Epithelial cell of proximal tubule (primary cell): Measurements from ENCODE around the gene MRPL12. TPM values are rescaled to one million over a fixed set of nuclear protein-coding genes. Genes with fewer than 3 reads are reported as not detected.

Experiments used
- DNase-seq: peaks from one replicate; pipeline ENCODE4 v3.0.0-alpha.2; 2011; ENCODE audit warnings: low read depth
- H3K4me3 ChIP-seq: 2 replicates; pipeline ENCODE4 v1.5.1; 2011; ENCODE audit warnings: low read depth, mild to moderate bottlenecking, low read length
- CTCF ChIP-seq: conservative IDR thresholded peaks from 2 replicates; pipeline ENCODE4 v1.5.1; 2012; ENCODE audit warnings: low read depth, mild to moderate bottlenecking, low read length
- total RNA-seq: library from RNA; depleted of rRNA; stranded (reverse); fragments of >200 nt; gene quantifications from 2 replicates; pipeline ENCODE4 v1.2.3, GENCODE V29; 2015

MRPL12 gene
- total RNA-seq, 1 donor from 2014 or later = 127 TPM

GRCh38 chr17:81662002-81662401 lies 41.2 kb upstream of the MRPL12 start:
- no peak for TF ChIP-seq CTCF
- DNase-seq = no peak
- H3K4me3 ChIP-seq = no peak overlapping the region

GRCh38 chr17:81664051-81664470 lies 39.1 kb upstream of the MRPL12 start:
- TF ChIP-seq CTCF = no peak
- H3K4me3 ChIP-seq = no peak overlapping the region
- no peak for DNase-seq

DNA sequence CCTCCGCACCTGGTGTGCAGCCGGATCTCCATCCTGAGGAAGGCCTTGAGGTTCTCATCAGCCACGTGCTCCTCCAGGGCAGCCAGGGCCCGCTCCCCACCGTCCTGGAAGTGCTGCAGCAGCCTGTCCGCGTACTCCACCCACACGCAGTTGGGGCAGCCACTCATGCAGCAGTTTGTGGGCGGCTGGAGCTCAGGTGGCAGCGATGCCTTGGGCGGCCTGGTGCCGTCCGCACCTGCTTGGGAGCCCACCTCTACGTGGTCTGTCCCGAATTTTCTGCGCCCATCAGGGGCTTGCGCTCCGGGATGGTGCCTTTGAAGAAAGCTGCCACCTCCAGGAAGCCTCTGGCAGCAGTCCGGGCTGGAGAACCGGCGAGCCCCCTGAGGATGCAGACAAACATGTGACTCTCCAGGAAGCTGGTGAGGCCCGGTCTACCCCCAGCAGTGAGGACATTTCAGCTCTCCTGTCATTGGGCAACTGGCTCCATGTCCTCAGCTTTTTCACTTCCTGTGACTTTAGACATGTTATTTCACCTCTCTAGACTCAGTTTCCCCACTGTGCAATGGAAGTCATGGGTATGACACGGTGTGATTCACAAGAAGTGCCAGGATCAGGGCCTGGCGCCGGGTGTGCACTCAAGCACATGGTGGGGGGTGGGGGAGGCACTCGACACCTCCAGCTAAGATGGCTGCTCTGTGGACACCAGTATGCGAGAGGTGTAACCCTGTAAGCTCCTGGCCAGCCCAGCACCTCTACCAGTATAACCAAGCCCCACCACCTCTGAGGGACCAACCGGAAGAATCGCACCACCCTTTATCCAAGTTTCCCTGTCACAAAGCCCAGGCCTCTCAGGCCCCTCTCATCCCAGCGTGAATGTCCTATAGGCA lies 37.7 kb upstream of the MRPL12 start:
- no peak for DNase-seq
- no peak for TF ChIP-seq CTCF
- peak overlapping the region; percentile 96 for H3K4me3 ChIP-seq

DNA sequence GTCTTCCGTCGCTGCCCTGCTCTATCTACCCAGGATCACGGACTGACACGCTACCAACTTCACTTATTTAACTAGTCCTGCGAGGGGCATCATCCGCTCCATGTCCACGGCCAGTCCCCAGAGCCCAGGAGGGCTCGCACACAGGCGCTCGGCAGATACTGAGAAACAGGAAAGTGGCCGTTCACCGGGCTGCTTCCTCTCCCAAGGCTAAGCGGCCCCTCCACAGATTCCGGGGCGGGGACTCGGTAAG lies 37.1 kb upstream of the MRPL12 start:
- no peak for DNase-seq
- H3K4me3 ChIP-seq = peak overlapping the region; percentile 96
- no peak for TF ChIP-seq CTCF

DNA sequence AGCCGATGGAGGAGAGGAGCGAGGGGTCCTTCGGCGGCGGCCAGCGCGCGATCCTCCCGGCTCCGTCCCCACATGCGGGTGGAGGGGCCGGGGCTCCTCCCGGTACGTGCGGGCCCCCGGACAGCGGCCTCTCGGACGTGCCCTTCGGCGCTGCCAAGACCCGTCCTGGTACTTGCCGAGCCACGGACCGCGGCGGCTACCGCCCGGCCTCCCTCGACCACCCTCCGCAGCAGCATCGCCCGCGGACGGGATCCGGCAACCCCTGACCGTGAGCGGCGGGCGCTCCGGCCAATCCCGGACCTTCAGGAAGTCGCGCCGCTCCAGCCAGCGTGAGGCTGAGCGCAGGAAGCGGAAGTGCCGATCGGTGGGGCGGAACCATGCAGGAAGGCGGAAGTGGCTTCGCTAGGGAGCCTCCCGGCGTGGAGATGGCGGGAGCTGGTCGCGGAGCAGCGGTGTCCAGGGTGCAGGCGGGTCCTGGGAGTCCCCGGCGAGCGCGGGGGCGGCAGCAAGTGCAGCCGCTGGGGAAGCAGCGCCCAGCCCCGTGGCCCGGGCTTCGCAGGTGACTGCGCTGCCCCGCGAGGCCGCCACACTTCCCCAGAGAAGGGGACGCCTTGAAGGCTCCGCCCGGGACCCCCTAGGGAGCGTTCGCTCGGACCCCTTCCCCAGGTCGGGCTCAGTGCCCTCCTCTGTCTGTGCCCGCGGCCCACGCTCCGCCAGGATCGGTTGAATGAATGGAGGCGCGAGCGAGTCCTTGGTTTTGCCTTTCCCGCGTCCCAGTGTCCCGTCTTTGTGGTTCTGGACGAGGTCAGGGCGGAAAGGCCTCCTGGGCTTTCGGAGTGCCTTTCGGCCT lies 36.6 kb upstream of the MRPL12 start, which contains the start of the genes CCDC137 and OXLD1:
Gene CCDC137, plus strand, starts transcription at position 396 of the 850 bp plus-strand sequence. Its CDS starts 30 bp downstream, at position 426.
Gene OXLD1, minus strand, starts transcription at position 264 of the 850 bp plus-strand sequence. Its CDS starts 28 bp downstream, at position 236.
- DNase-seq = peak; percentile 49
- no peak for TF ChIP-seq CTCF
- H3K4me3 ChIP-seq = peak within 1 kb of the TSS; percentile 96

- DNase-seq = no peak
- H3K4me3 ChIP-seq = peak overlapping the region; percentile 23
- no peak for TF ChIP-seq CTCF
These were observed 35.4 kb upstream of the MRPL12 start for GRCh38 chr17:81667754-81668153.
